ENCODE measurements around the gene PELI2. TPM values are rescaled to one million over a fixed set of nuclear protein-coding genes. Genes with fewer than 3 reads are reported as not detected.

Gene PELI2
- total RNA-seq, 1 experiment from 2014 or later = 23.5 TPM

DNA sequence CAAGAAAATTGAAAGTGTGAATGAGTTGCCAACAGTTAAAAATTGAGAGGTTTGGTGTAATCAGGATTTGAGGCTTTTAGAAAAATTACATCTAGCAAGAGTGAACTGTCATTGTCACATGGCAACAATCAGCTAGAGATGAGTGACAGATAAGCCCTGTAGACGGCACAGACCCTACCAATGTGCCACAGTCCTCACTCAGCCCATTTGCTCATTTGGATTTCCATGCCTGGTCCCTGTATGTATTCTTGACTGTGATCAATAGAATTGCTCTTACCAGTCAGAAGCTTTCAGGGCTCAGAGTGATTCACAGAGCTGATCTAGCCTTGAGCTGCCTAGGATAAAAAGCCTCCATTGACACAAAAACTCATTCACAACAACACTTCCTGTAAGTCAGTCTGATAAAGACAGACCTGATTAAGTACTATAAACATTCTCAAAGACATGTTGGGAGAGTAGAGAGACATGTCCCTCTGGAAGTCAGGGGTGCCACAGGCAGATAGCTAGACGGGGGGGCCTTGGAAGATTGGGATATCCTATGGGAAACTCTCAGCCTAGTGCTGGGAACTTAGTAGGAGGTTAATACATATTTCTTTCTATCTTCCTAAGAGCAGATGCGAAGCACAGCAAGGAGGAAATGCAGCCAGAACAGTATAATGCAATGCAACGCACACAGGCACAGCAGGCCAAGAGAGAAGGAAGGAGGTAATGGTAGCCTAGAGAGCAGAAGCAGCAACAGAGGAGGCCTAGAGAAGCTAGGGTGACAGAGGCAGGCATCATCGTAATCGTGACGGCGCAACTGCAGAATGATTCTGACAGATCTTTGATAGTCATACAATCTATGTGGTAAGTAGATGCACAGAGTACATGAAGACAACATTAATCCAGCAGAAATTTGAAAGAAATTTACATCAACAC, 2.0 kb upstream of the PELI2 start (continued):
- TF ChIP-seq, protein P1, sequence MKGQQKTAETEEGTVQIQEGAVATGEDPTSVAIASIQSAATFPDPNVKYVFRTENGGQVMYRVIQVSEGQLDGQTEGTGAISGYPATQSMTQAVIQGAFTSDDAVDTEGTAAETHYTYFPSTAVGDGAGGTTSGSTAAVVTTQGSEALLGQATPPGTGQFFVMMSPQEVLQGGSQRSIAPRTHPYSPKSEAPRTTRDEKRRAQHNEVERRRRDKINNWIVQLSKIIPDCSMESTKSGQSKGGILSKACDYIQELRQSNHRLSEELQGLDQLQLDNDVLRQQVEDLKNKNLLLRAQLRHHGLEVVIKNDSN (CRISPR knock-in tag; IDR thresholded peaks at IDR 0.05) = no peak
- TF ChIP-seq ZNF263 (CRISPR knock-in tag; IDR thresholded peaks at IDR 0.05; ENCODE audit: low read depth) (no peak), FOXP1 (CRISPR knock-in tag; IDR thresholded peaks at IDR 0.05; ENCODE audit: borderline replicate concordance) (no peak), ZNF671 (CRISPR knock-in tag; IDR thresholded peaks at IDR 0.05) (no peak), FOXJ3 (CRISPR knock-in tag; IDR thresholded peaks at IDR 0.05; ENCODE audit: borderline replicate concordance) (no peak), ZNF317 (CRISPR knock-in tag; IDR thresholded peaks at IDR 0.05; ENCODE audit: borderline replicate concordance, low read depth) (no peak), ZNF396 (CRISPR knock-in tag; IDR thresholded peaks at IDR 0.05; ENCODE audit: borderline replicate concordance) (no peak)
- TF ChIP-seq, protein P2, sequence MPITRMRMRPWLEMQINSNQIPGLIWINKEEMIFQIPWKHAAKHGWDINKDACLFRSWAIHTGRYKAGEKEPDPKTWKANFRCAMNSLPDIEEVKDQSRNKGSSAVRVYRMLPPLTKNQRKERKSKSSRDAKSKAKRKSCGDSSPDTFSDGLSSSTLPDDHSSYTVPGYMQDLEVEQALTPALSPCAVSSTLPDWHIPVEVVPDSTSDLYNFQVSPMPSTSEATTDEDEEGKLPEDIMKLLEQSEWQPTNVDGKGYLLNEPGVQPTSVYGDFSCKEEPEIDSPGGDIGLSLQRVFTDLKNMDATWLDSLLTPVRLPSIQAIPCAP (CRISPR knock-in tag; IDR thresholded peaks at IDR 0.05) = no peak
- TF ChIP-seq, protein P3, sequence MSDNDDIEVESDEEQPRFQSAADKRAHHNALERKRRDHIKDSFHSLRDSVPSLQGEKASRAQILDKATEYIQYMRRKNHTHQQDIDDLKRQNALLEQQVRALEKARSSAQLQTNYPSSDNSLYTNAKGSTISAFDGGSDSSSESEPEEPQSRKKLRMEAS (CRISPR knock-in tag; IDR thresholded peaks at IDR 0.05) = no peak
- TF ChIP-seq, protein P4, sequence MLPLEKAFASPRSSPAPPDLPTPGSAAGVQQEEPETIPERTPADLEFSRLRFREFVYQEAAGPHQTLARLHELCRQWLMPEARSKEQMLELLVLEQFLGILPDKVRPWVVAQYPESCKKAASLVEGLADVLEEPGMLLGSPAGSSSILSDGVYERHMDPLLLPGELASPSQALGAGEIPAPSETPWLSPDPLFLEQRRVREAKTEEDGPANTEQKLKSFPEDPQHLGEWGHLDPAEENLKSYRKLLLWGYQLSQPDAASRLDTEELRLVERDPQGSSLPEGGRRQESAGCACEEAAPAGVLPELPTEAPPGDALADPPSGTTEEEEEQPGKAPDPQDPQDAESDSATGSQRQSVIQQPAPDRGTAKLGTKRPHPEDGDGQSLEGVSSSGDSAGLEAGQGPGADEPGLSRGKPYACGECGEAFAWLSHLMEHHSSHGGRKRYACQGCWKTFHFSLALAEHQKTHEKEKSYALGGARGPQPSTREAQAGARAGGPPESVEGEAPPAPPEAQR (CRISPR knock-in tag; IDR thresholded peaks at IDR 0.05) = no peak

DNA sequence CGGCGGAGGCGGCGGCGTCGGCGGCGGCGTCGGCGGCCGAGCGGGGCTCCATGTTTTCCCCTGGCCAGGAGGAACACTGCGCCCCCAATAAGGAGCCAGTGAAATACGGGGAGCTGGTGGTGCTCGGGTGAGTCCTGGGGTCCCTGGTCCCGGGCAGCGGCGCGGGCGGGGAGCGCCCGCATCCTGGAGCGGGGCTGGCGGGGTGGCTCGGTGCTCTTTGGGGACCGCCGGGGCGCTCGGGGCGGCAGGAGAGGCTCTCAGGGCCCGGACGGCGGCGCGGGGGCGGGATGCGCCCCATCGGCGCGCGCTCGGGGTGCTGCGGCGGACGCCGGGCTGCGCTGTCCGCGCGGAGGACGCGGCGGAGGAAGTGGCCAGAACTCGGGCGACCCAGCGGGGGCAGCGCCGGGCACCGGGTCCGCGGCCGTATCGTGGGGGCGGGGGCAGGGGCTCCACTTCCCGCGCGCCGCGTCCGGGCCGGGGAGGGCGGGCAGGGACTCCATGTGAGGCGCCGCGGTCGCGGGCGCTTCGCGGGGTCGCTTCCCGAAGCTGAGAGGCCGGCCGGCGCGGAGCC, 485 bp downstream of the PELI2 start:
- TF ChIP-seq FOXK1 (CRISPR knock-in tag; IDR thresholded peaks at IDR 0.05) (no peak), ZNF423 (CRISPR knock-in tag; IDR thresholded peaks at IDR 0.05) (no peak), TEAD1 (CRISPR knock-in tag; IDR thresholded peaks at IDR 0.05) (no peak), KAT7 (CRISPR knock-in tag; IDR thresholded peaks at IDR 0.05; ENCODE audit: borderline replicate concordance) (0 out of 2 replicates have a peak, but pooled peaks have one; percentile 4), ZNF416 (CRISPR knock-in tag; IDR thresholded peaks at IDR 0.05) (no peak)
- TF ChIP-seq, protein P5, sequence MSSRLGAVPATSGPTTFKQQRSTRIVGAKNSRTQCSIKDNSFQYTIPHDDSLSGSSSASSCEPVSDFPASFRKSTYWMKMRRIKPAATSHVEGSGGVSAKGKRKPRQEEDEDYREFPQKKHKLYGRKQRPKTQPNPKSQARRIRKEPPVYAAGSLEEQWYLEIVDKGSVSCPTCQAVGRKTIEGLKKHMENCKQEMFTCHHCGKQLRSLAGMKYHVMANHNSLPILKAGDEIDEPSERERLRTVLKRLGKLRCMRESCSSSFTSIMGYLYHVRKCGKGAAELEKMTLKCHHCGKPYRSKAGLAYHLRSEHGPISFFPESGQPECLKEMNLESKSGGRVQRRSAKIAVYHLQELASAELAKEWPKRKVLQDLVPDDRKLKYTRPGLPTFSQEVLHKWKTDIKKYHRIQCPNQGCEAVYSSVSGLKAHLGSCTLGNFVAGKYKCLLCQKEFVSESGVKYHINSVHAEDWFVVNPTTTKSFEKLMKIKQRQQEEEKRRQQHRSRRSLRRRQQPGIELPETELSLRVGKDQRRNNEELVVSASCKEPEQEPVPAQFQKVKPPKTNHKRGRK (CRISPR knock-in tag; IDR thresholded peaks at IDR 0.05; ENCODE audit: borderline replicate concordance) = no peak
- TF ChIP-seq, protein P6, sequence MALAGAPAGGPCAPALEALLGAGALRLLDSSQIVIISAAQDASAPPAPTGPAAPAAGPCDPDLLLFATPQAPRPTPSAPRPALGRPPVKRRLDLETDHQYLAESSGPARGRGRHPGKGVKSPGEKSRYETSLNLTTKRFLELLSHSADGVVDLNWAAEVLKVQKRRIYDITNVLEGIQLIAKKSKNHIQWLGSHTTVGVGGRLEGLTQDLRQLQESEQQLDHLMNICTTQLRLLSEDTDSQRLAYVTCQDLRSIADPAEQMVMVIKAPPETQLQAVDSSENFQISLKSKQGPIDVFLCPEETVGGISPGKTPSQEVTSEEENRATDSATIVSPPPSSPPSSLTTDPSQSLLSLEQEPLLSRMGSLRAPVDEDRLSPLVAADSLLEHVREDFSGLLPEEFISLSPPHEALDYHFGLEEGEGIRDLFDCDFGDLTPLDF (CRISPR knock-in tag; IDR thresholded peaks at IDR 0.05) = no peak
- TF ChIP-seq, protein P7, sequence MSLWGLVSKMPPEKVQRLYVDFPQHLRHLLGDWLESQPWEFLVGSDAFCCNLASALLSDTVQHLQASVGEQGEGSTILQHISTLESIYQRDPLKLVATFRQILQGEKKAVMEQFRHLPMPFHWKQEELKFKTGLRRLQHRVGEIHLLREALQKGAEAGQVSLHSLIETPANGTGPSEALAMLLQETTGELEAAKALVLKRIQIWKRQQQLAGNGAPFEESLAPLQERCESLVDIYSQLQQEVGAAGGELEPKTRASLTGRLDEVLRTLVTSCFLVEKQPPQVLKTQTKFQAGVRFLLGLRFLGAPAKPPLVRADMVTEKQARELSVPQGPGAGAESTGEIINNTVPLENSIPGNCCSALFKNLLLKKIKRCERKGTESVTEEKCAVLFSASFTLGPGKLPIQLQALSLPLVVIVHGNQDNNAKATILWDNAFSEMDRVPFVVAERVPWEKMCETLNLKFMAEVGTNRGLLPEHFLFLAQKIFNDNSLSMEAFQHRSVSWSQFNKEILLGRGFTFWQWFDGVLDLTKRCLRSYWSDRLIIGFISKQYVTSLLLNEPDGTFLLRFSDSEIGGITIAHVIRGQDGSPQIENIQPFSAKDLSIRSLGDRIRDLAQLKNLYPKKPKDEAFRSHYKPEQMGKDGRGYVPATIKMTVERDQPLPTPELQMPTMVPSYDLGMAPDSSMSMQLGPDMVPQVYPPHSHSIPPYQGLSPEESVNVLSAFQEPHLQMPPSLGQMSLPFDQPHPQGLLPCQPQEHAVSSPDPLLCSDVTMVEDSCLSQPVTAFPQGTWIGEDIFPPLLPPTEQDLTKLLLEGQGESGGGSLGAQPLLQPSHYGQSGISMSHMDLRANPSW (CRISPR knock-in tag; conservative IDR thresholded peaks at IDR 0.05; ENCODE audit: low read depth) = no peak
- Mint-ChIP-seq H3K9me3 (no peaks in the 10 kb centered on the region), H3K4me1 (peaks cover 38% of the 10 kb centered on the region), H3K27ac (no peak overlapping the region), H3K36me3 (no peaks in the 10 kb centered on the region), H3K27me3 (ENCODE audit: low read depth) (peaks cover 21% of the 10 kb centered on the region), H3K4me3 (no peak overlapping the region)
- ATAC-seq = no peak; the same call in none of the 2 replicates
- ChIA-PET POLR2A (no interaction called here), CTCF (interaction anchor here (1.1 to 1.4 kb wide), 3 partner anchors 364 to 366 kb away, joined by 3 to 5 read pairs (median 3); no protein-coding TSS in a partner anchor)
- no peak for DNase-seq (ENCODE audit: low spot score)

Data from WTC11 (cell line).